Endodermal cell (in vitro differentiated cells): ENCODE measurements around the gene MAP3K9. TPM values are rescaled to one million over a fixed set of nuclear protein-coding genes. Genes with fewer than 3 reads are reported as not detected.
"Not testable (repeated sequence)": the region's sequence is repeated elsewhere in the genome, so short reads cannot be mapped to it uniquely, and the experiment has no call there.

ENCODE experiments used
- DNase-seq: peaks from one replicate; pipeline ENCODE4 v3.0.0-alpha.2; 2017
- H3K27ac ChIP-seq: 2 replicates; pipeline ENCODE4 v1.5.1; 2013; ENCODE audit warnings: mild to moderate bottlenecking, low read depth, low read length, moderate library complexity
- H3K27me3 ChIP-seq: 2 replicates; pipeline ENCODE4 v1.6.1; 2013; ENCODE audit warnings: mild to moderate bottlenecking, low read length, moderate library complexity; ENCODE audit not compliant: insufficient read depth, control insufficient read depth, poor library complexity, severe bottlenecking
- H3K36me3 ChIP-seq: 2 replicates; pipeline ENCODE4 v1.7.0; 2013; ENCODE audit warnings: mild to moderate bottlenecking, low read length, moderate library complexity; ENCODE audit not compliant: control insufficient read depth, insufficient read depth
- H3K4me1 ChIP-seq: one replicate; pipeline ENCODE4 v1.7.0; 2013; ENCODE audit warnings: low read length; ENCODE audit not compliant: control insufficient read depth, insufficient read depth
- H3K4me3 ChIP-seq: 2 replicates; pipeline ENCODE4 v1.5.1; 2013; ENCODE audit warnings: mild to moderate bottlenecking, low read length, moderate library complexity
- H3K9ac ChIP-seq: 2 replicates; pipeline ENCODE4 v1.6.1; 2013; ENCODE audit warnings: mild to moderate bottlenecking, low read length, moderate library complexity; ENCODE audit not compliant: poor library complexity, severe bottlenecking; ENCODE audit errors: extremely low read depth
- H3K9me3 ChIP-seq: 2 replicates; pipeline ENCODE4 v1.6.1; 2013; ENCODE audit warnings: mild to moderate bottlenecking, low read length, moderate library complexity; ENCODE audit not compliant: control insufficient read depth
- H3K27ac Mint-ChIP-seq: 2 replicates; pipeline ENCODE4 v1.8.0; 2020; ENCODE audit warnings: mixed read lengths
- H3K27me3 Mint-ChIP-seq: 2 replicates; pipeline ENCODE4 v1.8.0; 2021; ENCODE audit warnings: mild to moderate bottlenecking, mixed read lengths; ENCODE audit not compliant: insufficient read depth
- H3K36me3 Mint-ChIP-seq: 2 replicates; pipeline ENCODE4 v1.8.0; 2020; ENCODE audit warnings: low read depth, mixed read lengths
- H3K4me1 Mint-ChIP-seq: 2 replicates; pipeline ENCODE4 v1.8.0; 2020; ENCODE audit warnings: mixed read lengths
- H3K4me3 Mint-ChIP-seq: 2 replicates; pipeline ENCODE4 v1.8.0; 2020; ENCODE audit warnings: mild to moderate bottlenecking, moderate library complexity, mixed read lengths
- H3K9me3 Mint-ChIP-seq: 2 replicates; pipeline ENCODE4 v1.8.0; 2020; ENCODE audit warnings: mild to moderate bottlenecking, mixed read lengths
- WGBS, 2 experiments: methylation state at CpG; one replicate each; pipeline versions ENCODE4 v1.1.5 to v1.1.7; 2013; ENCODE audit warnings: missing lambda C conversion rate in 2 of 2, mixed read lengths in 1 of 2; ENCODE audit not compliant: insufficient coverage in 1 of 2, insufficient read length in 1 of 2; 5-methylcytosine and 5-hydroxymethylcytosine counted together
- total RNA-seq, 2 donors: library from RNA; stranded (reverse); fragmentation: NEBNext Ultra II Directional in 1 of 2; extraction: Animal tissue kit (Norgen Biotek cat#: 25700) in 1 of 2; gene quantifications; 2 replicates in 1 of 2; 3 replicates in 1 of 2; pipeline ENCODE4 v1.2.1, GENCODE V29; 2021
- TF ChIP-seq, protein P1 (sequence below): fragments of 200-600 bp; sonication (generic); conservative IDR thresholded peaks from 2 replicates; pipeline ENCODE4 v1.5.0; 2021; ENCODE audit warnings: antibody characterized with exemption, mild to moderate bottlenecking

The MAP3K9 gene
- total RNA-seq, 2 donors from 2014 or later, result 34.1 to 38.5 TPM

DNA sequence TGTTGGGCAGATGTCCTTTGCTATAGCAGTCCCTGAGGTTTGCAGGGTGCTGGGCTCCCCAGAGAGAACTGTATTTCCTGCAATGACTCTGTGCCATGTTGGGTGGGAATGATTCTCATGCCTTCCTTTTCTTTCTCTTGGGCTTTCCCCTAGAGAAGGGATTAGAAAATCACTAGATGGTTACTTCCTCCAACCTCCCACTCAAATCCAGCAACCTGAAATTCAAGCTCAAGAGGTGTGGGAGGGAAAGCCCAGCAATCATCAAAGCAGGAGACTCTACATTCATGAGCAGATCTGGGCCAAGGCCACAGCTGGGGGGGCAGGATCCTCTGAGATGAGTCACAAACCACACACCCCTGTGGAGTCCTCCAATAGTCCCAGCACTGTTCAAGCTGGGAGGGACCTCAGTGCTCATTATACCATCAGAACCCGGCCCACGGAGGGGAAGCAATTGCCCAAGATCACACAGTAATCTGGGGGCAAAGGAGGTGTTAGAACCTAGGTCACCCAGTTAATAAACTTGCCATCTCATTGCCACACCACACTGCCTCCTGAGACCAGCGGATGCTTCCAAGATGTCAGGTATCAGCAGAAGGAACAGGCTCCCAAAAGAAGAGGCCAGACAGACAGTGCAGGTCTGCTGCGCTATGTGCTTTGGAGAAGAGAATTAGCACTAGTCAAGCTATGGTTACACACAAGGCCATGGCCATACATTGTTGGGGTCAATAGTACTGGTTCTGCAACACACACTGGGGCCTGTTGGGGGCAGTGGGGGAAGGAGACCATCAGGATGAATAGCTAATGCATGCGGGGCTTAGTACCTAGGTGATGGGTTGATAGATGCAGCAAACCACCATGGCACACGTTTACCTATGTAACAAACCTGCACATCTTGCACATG is 101.9 kb downstream of the MAP3K9 start:
- 80 to 83% methylated on average over 2 to 6 of the region's 6 CpGs for WGBS, 2 experiments
- Mint-ChIP-seq H3K4me3 (no peak overlapping the region), H3K4me1 (peaks cover 30% of the 10 kb centered on the region), H3K9me3 (no peaks in the 10 kb centered on the region), H3K27ac (no peak overlapping the region), H3K36me3 (no peaks in the 10 kb centered on the region), H3K27me3 (no peaks in the 10 kb centered on the region)
- TF ChIP-seq, protein P1, sequence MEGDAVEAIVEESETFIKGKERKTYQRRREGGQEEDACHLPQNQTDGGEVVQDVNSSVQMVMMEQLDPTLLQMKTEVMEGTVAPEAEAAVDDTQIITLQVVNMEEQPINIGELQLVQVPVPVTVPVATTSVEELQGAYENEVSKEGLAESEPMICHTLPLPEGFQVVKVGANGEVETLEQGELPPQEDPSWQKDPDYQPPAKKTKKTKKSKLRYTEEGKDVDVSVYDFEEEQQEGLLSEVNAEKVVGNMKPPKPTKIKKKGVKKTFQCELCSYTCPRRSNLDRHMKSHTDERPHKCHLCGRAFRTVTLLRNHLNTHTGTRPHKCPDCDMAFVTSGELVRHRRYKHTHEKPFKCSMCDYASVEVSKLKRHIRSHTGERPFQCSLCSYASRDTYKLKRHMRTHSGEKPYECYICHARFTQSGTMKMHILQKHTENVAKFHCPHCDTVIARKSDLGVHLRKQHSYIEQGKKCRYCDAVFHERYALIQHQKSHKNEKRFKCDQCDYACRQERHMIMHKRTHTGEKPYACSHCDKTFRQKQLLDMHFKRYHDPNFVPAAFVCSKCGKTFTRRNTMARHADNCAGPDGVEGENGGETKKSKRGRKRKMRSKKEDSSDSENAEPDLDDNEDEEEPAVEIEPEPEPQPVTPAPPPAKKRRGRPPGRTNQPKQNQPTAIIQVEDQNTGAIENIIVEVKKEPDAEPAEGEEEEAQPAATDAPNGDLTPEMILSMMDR, result peak; percentile 43
- Histone ChIP-seq H3K4me3 (no peak overlapping the region), H3K9ac (no peak overlapping the region), H3K9me3 (no peaks in the 10 kb centered on the region), H3K27me3 (no peaks in the 10 kb centered on the region), H3K36me3 (no peaks in the 10 kb centered on the region), H3K27ac (no peak overlapping the region), H3K4me1 (peaks cover 7% of the 10 kb centered on the region)
- peak; percentile 74 for DNase-seq

GRCh38 chr14:70706177-70706576 is 103.1 kb downstream of the MAP3K9 start:
- H3K27ac Mint-ChIP-seq, result no peak overlapping the region

DNA sequence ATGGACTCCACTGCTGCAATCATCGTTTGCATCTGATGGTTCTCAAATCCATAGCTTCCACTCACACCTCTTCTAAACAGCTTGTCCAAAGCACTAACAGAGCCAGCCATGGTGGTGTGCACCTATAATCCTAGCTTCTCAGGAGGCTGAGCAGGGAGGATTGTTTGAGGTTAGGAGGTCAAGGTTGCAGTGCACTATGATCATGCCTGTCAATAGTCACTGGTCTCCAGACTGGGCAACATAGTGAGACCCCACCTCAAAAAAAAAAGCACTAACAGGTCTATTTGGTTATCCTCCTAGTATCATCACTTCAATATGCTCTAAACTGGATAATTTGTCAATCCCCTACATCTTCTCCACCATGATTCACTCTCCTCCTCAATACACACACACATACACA is 104.4 kb downstream of the MAP3K9 start:
- DNase-seq, result no peak

More at GRCh38 chr14:70706177-70706576, 103.1 kb downstream of the MAP3K9 start:
- H3K9me3 Mint-ChIP-seq, result no peaks in the 10 kb centered on the region
- no peak overlapping the region for H3K27ac ChIP-seq
- TF ChIP-seq, protein P1, result no peak
- no peaks in the 10 kb centered on the region for H3K36me3 Mint-ChIP-seq
- H3K4me3 ChIP-seq, result no peak overlapping the region
- H3K9ac ChIP-seq, result no peak overlapping the region
- H3K36me3 ChIP-seq, result no peaks in the 10 kb centered on the region
- no peaks in the 10 kb centered on the region for H3K9me3 ChIP-seq
- peaks cover 7% of the 10 kb centered on the region for H3K4me1 ChIP-seq
- DNase-seq, result no peak
- no peaks in the 10 kb centered on the region for H3K27me3 ChIP-seq
- no peak overlapping the region for H3K4me3 Mint-ChIP-seq
- peaks cover 30% of the 10 kb centered on the region for H3K4me1 Mint-ChIP-seq
- no peaks in the 10 kb centered on the region for H3K27me3 Mint-ChIP-seq

GRCh38 chr14:70703621-70704168 is 105.6 kb downstream of the MAP3K9 start:
- not testable (repeated sequence) for H3K27me3 Mint-ChIP-seq, H3K36me3 ChIP-seq, H3K4me1 ChIP-seq

More for the DNA sequence above, 104.4 kb downstream of the MAP3K9 start:
- TF ChIP-seq, protein P1, result no peak
- no peaks in the 10 kb centered on the region for H3K36me3 Mint-ChIP-seq
- Histone ChIP-seq H3K36me3 (no peaks in the 10 kb centered on the region), H3K4me3 (no peak overlapping the region), H3K27ac (no peak overlapping the region), H3K9ac (no peak overlapping the region), H3K9me3 (no peaks in the 10 kb centered on the region), H3K4me1 (peaks cover 7% of the 10 kb centered on the region), H3K27me3 (no peaks in the 10 kb centered on the region)
- H3K9me3 Mint-ChIP-seq, result no peaks in the 10 kb centered on the region
- H3K4me3 Mint-ChIP-seq, result no peak overlapping the region
- H3K27me3 Mint-ChIP-seq, result no peaks in the 10 kb centered on the region
- WGBS, 2 experiments, result 91 to 100% methylated on average over 1 of the region's 1 CpG
- H3K4me1 Mint-ChIP-seq, result peaks cover 27% of the 10 kb centered on the region
- H3K27ac Mint-ChIP-seq, result no peak overlapping the region

More at GRCh38 chr14:70703621-70704168, 105.6 kb downstream of the MAP3K9 start:
- H3K4me3 ChIP-seq, H3K27me3 ChIP-seq, H3K9ac ChIP-seq, H3K36me3 Mint-ChIP-seq, H3K9me3 ChIP-seq, DNase-seq, H3K4me3 Mint-ChIP-seq, H3K27ac Mint-ChIP-seq, H3K9me3 Mint-ChIP-seq, H3K27ac ChIP-seq: not testable (repeated sequence)
- WGBS, 2 experiments, result 91 to 92% methylated on average over 1 of the region's 1 CpG
- H3K4me1 Mint-ChIP-seq, result peaks cover 14% of the 10 kb centered on the region
